GM23248 (cell line): ENCODE data around the gene KIRREL1. TPM values are rescaled to one million over a fixed set of nuclear protein-coding genes. Genes with fewer than 3 reads are reported as not detected.

Experiments
- DNase-seq: peaks from one replicate; pipeline ENCODE4 v3.0.0-alpha.2; 2015
- H2AFZ ChIP-seq: fragments of 200-600 bp; sonication (generic); 2 replicates; pipeline ENCODE4 v1.6.1; 2016; ENCODE audit warnings: antibody characterized with exemption
- H3F3A ChIP-seq: fragments of 200-600 bp; sonication (generic); 2 replicates; pipeline ENCODE4 v1.6.1; 2016; ENCODE audit warnings: mild to moderate bottlenecking, antibody characterized with exemption, mixed run types; ENCODE audit not compliant: insufficient read depth
- H3K27ac ChIP-seq: fragments of 200-600 bp; sonication (generic); 2 replicates; pipeline ENCODE4 v1.5.1; 2016; ENCODE audit warnings: mild to moderate bottlenecking
- H3K27me3 ChIP-seq: fragments of 200-600 bp; sonication (generic); replicated peaks from 2 replicates; pipeline ENCODE4 v1.6.1; 2016; ENCODE audit warnings: mild to moderate bottlenecking; ENCODE audit not compliant: insufficient read depth
- H3K36me3 ChIP-seq: fragments of 200-600 bp; sonication (generic); 2 replicates; pipeline ENCODE4 v1.6.1; 2016; ENCODE audit warnings: low read depth, mild to moderate bottlenecking
- H3K4me1 ChIP-seq: fragments of 200-600 bp; sonication (generic); 2 replicates; pipeline ENCODE4 v1.6.1; 2016; ENCODE audit warnings: mild to moderate bottlenecking; ENCODE audit not compliant: insufficient read depth
- H3K4me2 ChIP-seq: fragments of 200-600 bp; sonication (generic); one replicate; pipeline ENCODE4 v1.6.1; 2016; ENCODE audit warnings: mild to moderate bottlenecking; ENCODE audit not compliant: unreplicated experiment
- H3K4me3 ChIP-seq: fragments of 200-600 bp; sonication (generic); 2 replicates; pipeline ENCODE4 v1.5.1; 2016; ENCODE audit warnings: mild to moderate bottlenecking
- H3K79me2 ChIP-seq: fragments of 200-600 bp; sonication (generic); 2 replicates; pipeline ENCODE4 v1.6.1; 2016; ENCODE audit warnings: mild to moderate bottlenecking; ENCODE audit not compliant: insufficient read depth
- H3K9ac ChIP-seq: fragments of 200-600 bp; sonication (generic); 2 replicates; pipeline ENCODE4 v1.6.1; 2016; ENCODE audit warnings: mild to moderate bottlenecking
- H3K9me2 ChIP-seq: fragments of 200-600 bp; sonication (generic); 2 replicates; pipeline ENCODE4 v1.6.1; 2016; ENCODE audit warnings: mixed run types, mild to moderate bottlenecking, moderate library complexity; ENCODE audit not compliant: insufficient read depth
- H3K9me3 ChIP-seq: fragments of 200-600 bp; sonication (generic); one replicate; pipeline ENCODE4 v1.6.1; 2017; ENCODE audit warnings: low read depth
- H4K20me1 ChIP-seq: fragments of 200-600 bp; sonication (generic); 2 replicates; pipeline ENCODE4 v1.6.0; 2016; ENCODE audit not compliant: insufficient read depth
- EZH2 ChIP-seq: fragments of 200-600 bp; sonication (generic); IDR thresholded peaks from 2 replicates; pipeline ENCODE4 v1.6.1; 2018; ENCODE audit warnings: antibody characterized with exemption, mild to moderate bottlenecking; ENCODE audit not compliant: insufficient read depth, poor library complexity, severe bottlenecking
- EZH2phosphoT487 ChIP-seq: fragments of 200-600 bp; sonication (generic); IDR thresholded peaks from 2 replicates; pipeline ENCODE4 v1.6.1; 2018; ENCODE audit warnings: antibody characterized with exemption, moderate library complexity, mild to moderate bottlenecking, low read depth; ENCODE audit not compliant: insufficient read depth
- WGBS, 2 experiments: methylation state at CpG; one replicate each; pipeline ENCODE4 v1.1.6; 2015 to 2017; ENCODE audit warnings: low lambda C conversion rate in 2 of 2, low coverage in 1 of 2; ENCODE audit errors: missing lambda C conversion rate in 2 of 2; 5-methylcytosine and 5-hydroxymethylcytosine counted together
- in situ Hi-C: fragments of 300-500 bp; cut with MboI; formaldehyde crosslinking; loops from 2 replicates; pipeline ENCODE4 v1.15.0; 2020
- polyA plus RNA-seq: library from polyadenylated mRNA; unstranded; fragments of >200 nt; fragmentation: Nextera tagmentation; extraction: Ambion mirVana; gene quantifications from 2 replicates; pipeline ENCODE4 v1.2.1, GENCODE V29; 2016
- total RNA-seq: library from RNA; depleted of rRNA; stranded (reverse); fragments of >200 nt; shearing (Covaris generic); gene quantifications from 2 replicates; pipeline ENCODE4 v1.2.3, GENCODE V29; 2014; rRNA removed

The KIRREL1 gene
- total RNA-seq (108 and 110 TPM in 2 replicates), polyA plus RNA-seq (33.3 and 33.7 TPM in 2 replicates)

DNA sequence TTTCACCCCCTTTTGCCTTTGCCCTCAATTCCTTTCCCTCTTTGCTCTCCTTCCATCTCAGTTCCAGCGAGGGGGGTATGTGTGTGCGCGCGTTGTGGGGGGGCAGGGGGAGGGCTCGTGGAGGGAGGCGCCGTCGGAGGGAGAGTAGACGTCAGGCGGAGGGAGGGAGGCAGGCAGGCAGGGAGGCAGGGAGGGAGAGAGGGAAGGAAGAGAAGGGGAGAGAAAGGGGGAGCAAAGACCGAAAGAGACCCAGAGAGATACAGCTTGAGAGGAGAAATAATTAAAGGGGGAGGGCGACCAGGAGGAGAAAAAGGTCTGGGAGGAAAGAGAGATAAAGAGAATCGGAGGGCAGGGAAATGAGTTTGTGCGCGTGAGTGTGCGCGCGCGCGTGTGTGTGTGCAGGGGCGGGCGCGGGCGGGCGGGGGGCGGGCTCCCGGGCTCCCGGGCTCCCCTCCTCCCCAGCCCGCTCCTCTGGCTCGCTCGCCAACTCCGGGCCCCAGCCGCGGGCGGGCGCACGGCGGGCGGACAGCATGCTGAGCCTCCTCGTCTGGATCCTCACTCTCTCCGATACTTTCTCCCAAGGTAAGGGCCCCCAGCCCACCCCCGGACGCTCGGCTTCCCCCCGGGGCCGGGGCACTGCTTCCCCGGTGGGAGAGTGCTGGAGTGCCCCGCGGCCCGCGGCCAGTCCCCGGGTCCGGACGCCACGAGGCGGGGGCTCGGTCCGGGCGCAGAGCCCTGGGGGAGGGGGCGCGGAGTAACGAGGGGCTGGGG is at the start of gene KIRREL1:
KIRREL1 (plus strand) TSS at position 499 of the 771 bp plus-strand sequence; CDS start at position 531, 32 bp downstream.
- peak; percentile 80 for DNase-seq
- Histone ChIP-seq H3F3A (peaks cover 17% of the 10 kb centered on the region; the same call in 1 of the 2 replicates), H3K36me3 (no peaks in the 10 kb centered on the region), H3K9me3 (no peaks in the 10 kb centered on the region), H2AFZ (peak within 1 kb of the TSS; percentile 81), H3K27me3 (no peaks in the 10 kb centered on the region), H3K4me3 (peak within 1 kb of the TSS; percentile 97), H3K4me2 (peak within 1 kb of the TSS; percentile 92), H3K79me2 (peaks cover 53% of the 10 kb centered on the region), H3K9ac (peak within 1 kb of the TSS; percentile 92), H4K20me1 (no peaks in the 10 kb centered on the region), H3K4me1 (peaks cover 31% of the 10 kb centered on the region), H3K9me2 (no peaks in the 10 kb centered on the region), H3K27ac (peak within 1 kb of the TSS; percentile 72)
- in situ Hi-C loops: no loop called here
- TF ChIP-seq EZH2 (no peak), EZH2phosphoT487 (no peak)
- 0 to 1% methylated on average over 9 to 61 of the region's 62 CpGs for WGBS, 2 experiments

GRCh38 chr1:157944663-157945280 is 48.7 kb upstream of the KIRREL1 start:
- Histone ChIP-seq H3K9me2 (no peaks in the 10 kb centered on the region), H4K20me1 (no peaks in the 10 kb centered on the region), H3K9me3 (no peaks in the 10 kb centered on the region), H3F3A (no peaks in the 10 kb centered on the region), H3K36me3 (no peaks in the 10 kb centered on the region), H3K27ac (no peak overlapping the region), H3K79me2 (no peaks in the 10 kb centered on the region), H3K27me3 (peaks cover 14% of the 10 kb centered on the region), H2AFZ (no peak overlapping the region), H3K4me2 (no peak overlapping the region), H3K4me3 (no peak overlapping the region), H3K4me1 (no peaks in the 10 kb centered on the region), H3K9ac (no peak overlapping the region)
- TF ChIP-seq EZH2 (no peak), EZH2phosphoT487 (no peak)
- WGBS, 2 experiments: 53 to 57% methylated on average over 5 of the region's 5 CpGs
- in situ Hi-C loops: no loop called here
- DNase-seq: no peak

DNA sequence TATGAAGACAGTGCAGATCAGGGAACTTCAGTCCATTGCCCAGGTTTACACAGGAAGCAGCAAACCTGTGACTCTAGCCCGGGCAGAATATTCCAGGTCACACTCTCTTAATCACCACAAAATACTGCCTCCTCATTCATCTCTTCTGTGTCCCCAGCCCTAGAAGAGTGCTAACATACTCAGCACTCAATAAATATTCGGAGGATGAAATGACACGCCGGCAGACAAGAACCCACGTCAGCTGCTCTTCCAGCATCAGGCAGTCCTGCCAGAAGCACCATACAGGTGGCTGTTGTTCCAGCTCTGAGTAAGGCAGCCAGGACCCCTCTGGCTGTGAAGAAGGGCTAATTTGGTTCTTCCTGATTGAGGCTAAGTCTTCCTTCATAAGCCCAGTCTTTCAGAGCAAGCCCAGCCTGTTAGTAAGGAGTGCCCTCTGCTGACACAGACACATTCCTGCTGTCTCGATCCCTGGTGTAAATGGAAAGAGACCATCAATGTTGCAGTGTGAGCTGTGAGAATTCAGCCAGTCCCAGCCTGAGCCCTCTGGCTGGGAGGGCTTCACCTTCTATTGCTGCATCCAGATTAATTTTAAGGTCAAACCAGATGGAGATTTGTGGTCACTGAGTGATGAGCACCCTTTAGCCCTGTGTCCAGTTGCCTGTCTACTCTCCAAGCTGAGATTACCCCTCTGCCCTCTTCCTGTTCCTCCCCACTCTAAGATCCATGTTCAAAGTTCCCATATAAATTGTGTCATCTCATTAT is 45.0 kb upstream of the KIRREL1 start:
- Histone ChIP-seq H3K4me3 (no peak overlapping the region), H3K9me2 (no peaks in the 10 kb centered on the region), H3K27me3 (peaks cover 26% of the 10 kb centered on the region), H3K36me3 (no peaks in the 10 kb centered on the region), H3F3A (no peaks in the 10 kb centered on the region), H3K4me2 (no peak overlapping the region), H2AFZ (no peak overlapping the region), H3K4me1 (no peaks in the 10 kb centered on the region), H3K9me3 (no peaks in the 10 kb centered on the region), H3K79me2 (no peaks in the 10 kb centered on the region), H3K9ac (no peak overlapping the region), H3K27ac (no peak overlapping the region), H4K20me1 (no peaks in the 10 kb centered on the region)
- TF ChIP-seq EZH2phosphoT487 (no peak), EZH2 (no peak)
- in situ Hi-C loops: no loop called here
- DNase-seq: peak; percentile 56
- 14 to 17% methylated on average over 6 of the region's 6 CpGs for WGBS, 2 experiments

DNA sequence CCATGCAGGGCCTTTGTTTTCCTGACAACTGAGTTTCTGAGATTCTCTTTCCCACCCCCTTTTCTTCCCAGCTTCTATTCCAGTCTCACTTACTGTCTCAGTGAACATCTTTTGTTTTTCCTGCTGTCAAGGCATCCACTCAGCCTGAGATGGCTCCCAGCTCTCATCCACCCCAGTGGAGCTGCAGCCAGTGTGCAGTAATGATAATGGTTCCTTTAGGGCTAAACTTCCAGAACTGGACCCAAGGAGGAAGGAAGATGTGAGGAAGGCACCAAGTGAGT is 44.4 kb upstream of the KIRREL1 start:
- H3K27me3 ChIP-seq: peaks cover 24% of the 10 kb centered on the region
- no peak overlapping the region for H3K27ac ChIP-seq
- no peak overlapping the region for H3K4me2 ChIP-seq
- H3K4me1 ChIP-seq: no peaks in the 10 kb centered on the region
- H3K4me3 ChIP-seq: no peak overlapping the region
- H3K9ac ChIP-seq: no peak overlapping the region
- H3K36me3 ChIP-seq: no peaks in the 10 kb centered on the region
- in situ Hi-C loops: no loop called here
- no peaks in the 10 kb centered on the region for H3K79me2 ChIP-seq
- H3K9me3 ChIP-seq: no peaks in the 10 kb centered on the region
- no peak overlapping the region for H2AFZ ChIP-seq
- no peak for DNase-seq
- TF ChIP-seq EZH2 (no peak), EZH2phosphoT487 (no peak)
- H4K20me1 ChIP-seq: no peaks in the 10 kb centered on the region
- H3K9me2 ChIP-seq: no peaks in the 10 kb centered on the region
- H3F3A ChIP-seq: no peaks in the 10 kb centered on the region
